Stimulated activated CD4-positive, alpha-beta T cell treated with anti-CD3 and anti-CD28 coated beads, Interleukin-4, amount 100 ng/mL, for 4 hours (primary cell): ENCODE data around the gene PDE4A.
"Not testable (repeated sequence)": the region's sequence is repeated elsewhere in the genome, so short reads cannot be mapped to it uniquely, and the experiment has no call there.

Source experiments
- DNase-seq, 2 experiments: peaks; one replicate each; pipeline ENCODE4 v3.0.0-alpha.2; 2020

The PDE4A gene

GRCh38 chr19:10420444-10421239 lies at the start of gene PDE4A:
PDE4A (plus strand) TSS chr19:10420538; CDS start chr19:10420765, 227 bp downstream.
- DNase-seq, result peak; percentile 45 to 47

GRCh38 chr19:10372690-10373089 lies 47.6 kb upstream of the PDE4A start:
- DNase-seq, result no peak

GRCh38 chr19:10374931-10375330 lies 45.4 kb upstream of the PDE4A start:
- no peak for DNase-seq

DNA sequence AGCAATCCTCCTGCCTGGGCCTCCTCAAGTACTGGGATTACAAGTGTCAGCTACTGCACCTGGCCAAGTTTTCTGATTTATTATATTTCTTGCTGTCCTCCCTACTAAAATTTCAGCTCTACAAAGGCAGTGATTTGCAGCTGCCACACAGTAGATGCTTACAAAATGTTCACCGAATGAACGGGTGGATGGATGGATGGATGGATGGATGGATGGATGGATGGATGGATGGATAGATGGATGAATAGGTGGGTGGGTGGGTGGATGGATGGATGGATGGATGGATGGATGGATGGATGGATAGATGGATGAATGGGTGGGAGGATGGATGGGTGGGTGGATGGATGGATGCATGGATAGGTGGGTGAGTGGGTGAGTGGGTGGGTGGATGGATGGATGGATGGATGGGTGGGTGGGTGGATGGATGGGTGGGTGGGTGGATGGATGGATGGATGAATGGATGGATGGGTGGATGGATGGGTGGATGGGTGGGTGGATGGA lies 43.1 kb upstream of the PDE4A start:
- not testable (repeated sequence) for DNase-seq

GRCh38 chr19:10378124-10378523 lies 42.2 kb upstream of the PDE4A start:
- DNase-seq, result no peak

- DNase-seq, result no peak
These were observed 40.4 kb upstream of the PDE4A start for GRCh38 chr19:10379880-10380312.

DNA sequence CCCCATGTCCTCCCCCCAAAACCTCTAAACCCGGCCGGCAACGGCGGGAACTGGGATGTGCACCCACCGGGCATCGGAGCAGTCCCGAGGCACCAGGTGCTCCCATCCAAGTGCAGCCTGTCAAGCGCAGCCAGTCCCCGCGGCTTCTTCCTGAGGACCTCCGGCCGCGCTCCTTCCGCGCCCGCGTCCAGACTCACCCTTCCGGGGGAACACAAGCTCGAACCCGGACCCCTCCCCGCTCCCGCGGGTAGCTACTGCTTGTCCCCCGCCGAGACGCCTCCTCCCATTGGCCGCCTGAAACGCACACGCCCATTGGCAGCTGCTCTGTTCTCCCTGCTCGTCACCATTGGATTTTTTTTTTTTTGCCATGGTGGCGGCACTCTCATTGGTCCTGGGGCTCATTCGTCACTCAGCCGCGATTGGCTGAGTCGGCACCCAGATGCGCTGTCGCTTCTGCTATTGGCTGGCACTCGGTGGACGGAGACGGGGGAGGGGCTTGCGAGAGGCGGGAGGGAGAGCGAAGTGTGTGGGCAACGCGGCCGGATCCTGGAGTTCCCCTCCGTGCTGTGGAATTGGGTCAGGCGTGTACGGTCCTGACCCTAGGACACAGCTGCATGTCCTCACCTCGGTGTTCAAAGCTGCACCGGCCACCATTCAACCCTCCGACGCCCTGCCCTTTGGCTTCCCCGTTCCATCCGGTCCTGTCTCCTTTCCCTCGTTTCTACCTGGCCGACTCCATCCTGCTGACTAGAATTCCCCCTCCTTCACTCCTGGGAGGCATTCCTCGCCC lies 39.8 kb upstream of the PDE4A start, which contains the start of gene TYK2:
TSS of gene TYK2 (minus strand) at position 260 of the 790 bp plus-strand sequence. CDS start 2,166 bp downstream, outside the sequence.
- DNase-seq, result peak; percentile 94 to 95

DNA sequence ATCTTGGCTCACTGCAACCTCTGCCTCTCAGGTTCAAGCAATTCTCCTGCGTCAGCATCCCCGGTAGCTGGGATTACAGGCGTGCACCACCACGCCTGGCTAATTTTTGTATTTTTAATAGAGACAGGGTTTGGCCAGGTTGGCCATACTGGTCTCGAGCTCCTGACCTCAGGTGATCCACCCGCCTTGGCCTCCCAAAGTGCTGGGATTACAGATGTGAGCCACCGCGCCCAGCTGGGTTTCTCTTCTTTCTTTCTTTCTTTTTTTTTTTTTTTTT lies 37.2 kb upstream of the PDE4A start:
- DNase-seq, result not testable (repeated sequence)

DNA sequence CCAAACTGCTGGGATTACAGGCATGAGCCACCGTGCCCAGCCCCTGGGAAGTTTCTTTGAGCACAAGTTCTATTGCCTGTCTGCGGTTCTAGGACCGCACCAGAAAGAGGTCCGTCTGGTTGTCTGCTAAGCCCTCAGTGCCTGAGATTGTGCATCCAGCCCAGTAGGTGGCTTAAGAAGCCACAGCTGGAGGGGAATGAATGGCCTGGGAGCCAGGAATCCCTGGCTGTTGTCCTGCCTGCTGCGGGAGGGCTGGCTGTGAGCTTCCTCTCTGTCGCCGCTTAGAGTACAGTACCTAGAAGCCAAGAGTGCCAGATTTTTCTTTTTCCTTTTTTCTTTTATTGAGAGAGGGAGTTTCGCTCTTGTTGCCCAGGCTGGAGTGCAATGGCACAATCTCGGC lies 35.8 kb upstream of the PDE4A start:
- no peak for DNase-seq

- DNase-seq, result peak; percentile 68 to 84
These were observed 31.4 kb upstream of the PDE4A start for GRCh38 chr19:10388957-10389356.

DNA sequence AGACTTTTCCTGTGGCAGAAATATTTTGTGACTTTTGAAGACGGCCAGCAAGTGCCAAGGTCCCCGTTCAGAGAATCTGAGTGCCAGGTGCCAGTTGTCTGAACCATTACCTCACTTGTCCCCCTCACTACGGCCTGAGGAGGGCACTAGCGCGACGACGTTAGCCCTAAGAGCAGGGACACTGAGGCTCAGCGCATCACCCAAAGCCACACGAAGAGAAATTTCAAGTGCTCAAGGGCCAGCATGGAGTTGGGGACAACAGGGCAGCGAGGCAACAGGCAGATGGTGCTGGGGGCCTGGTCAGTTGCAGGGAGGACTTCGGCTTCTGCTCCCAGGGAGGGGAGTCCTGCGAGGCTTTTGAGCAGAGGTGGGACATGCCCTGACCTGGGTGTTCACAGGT lies 30.5 kb upstream of the PDE4A start:
- no peak for DNase-seq

DNA sequence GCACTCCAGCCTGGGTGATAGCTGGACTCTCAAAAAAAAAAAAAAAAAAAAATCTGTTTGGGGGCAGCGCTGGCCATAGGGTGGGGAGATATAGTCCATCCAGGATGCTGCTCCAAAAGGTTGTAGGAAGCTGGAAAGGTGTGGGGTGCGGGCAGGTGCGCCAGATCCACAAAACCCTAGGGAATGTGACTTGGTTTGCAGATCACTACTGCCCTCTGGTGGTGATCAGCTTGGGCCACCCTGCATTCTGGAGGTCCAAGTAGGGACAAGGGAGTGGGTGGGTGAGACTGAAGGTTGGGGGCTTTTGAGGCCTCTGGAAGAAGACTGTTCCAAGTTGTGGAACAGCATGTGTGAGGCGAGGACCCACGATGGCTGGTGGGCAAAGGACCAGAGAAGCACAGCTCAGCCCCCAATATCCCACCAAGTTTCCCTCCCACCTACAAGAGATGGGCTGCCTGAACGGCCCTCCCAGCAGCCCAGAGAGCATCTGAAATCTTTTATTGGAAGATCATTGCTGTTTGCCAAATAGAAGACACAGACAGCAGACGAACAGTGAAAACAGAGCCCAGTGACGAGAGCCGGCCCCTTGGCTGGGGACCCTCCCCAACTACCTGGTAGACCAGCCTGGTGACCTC lies 29.6 kb upstream of the PDE4A start:
- peak; percentile 58 to 62 for DNase-seq

DNA sequence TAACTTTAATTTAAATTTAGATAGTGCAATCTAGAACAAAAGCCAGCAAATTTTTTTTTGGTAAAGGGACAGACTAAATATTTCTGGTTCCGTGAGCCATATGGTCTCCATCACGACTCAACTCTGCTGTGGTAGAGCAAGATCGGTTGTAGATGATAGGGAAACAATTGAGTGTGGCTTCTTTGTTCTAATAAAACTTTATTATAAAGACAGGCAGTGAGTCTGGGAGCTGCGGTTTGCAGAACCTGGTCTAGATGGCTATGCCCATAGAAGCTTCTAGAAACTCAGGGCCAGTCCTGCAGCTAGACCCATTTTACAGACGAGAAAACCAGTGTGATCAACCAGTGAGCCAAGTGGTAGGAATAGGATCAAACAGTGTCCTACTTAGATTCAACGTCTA lies 28.2 kb upstream of the PDE4A start:
- DNase-seq, result no peak

- no peak for DNase-seq
These were observed 27.2 kb upstream of the PDE4A start for GRCh38 chr19:10393137-10393536.

GRCh38 chr19:10395003-10395402 lies 25.3 kb upstream of the PDE4A start:
- DNase-seq, result no peak

DNA sequence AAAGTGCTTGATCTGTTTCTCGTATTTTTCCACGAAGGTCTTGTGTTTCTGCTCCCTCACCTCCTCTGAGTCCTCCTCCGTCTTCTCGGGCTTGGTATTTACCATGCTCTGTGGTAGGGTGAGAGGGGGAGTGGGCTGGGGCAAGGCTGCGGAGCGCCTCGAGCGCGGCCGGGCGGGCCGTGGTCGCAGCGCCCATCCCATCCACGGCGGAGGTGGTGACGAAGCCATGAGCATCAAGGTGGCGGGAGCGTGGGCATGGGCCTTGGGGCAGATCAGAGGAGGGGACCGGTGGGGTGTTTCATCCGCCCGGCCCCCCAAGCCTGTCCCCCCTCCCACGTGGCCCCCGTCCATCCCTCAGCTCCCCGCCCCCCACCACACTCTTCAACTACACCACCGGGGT lies 24.9 kb upstream of the PDE4A start:
- DNase-seq, result no peak

GRCh38 chr19:10395917-10396316 lies 24.4 kb upstream of the PDE4A start:
- DNase-seq, result no peak

- no peak for DNase-seq
These were observed 21.5 kb upstream of the PDE4A start for GRCh38 chr19:10398819-10399218.

DNA sequence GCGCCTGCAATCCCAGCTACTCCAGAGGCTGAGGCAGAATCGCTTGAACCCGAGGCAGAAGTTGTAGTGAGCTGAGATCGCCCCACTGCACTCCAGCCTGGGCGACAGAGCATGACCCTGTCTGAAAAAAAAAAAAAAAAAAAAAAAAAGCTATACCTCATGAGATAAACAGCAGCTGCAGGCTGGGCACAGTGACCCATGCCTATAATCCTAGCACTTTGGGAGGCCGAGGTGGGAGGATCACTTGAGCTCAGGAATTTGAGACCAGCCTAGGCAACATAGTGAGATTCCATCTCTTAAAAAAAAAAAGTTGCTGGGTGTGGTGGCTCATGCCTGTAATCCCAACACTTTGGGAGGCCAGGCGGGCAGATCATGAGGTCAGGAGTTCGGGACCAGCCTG lies 21.0 kb upstream of the PDE4A start:
- not testable (repeated sequence) for DNase-seq

DNA sequence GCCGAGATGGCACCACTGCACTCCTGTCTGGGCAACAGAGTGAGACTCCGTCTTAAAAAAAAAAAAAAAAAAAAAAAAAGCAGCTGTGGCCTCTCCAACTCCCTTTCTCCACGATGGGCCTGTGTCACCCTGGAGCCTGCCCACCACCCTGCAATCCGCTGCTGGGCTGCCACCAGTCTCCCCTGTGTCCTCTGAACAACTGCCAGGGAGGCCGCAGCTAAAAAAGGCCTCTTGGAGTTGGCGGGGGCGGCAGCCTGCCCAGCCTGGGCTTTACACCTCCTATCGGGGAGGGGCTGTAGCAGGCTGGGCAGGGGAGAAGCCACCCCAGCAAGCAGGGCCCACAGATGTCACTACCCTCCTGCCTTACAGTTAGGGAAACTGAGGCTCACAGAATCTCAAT lies 20.5 kb upstream of the PDE4A start:
- no peak for DNase-seq

- DNase-seq, result no peak
These were observed 17.8 kb upstream of the PDE4A start for GRCh38 chr19:10402441-10403038.

DNA sequence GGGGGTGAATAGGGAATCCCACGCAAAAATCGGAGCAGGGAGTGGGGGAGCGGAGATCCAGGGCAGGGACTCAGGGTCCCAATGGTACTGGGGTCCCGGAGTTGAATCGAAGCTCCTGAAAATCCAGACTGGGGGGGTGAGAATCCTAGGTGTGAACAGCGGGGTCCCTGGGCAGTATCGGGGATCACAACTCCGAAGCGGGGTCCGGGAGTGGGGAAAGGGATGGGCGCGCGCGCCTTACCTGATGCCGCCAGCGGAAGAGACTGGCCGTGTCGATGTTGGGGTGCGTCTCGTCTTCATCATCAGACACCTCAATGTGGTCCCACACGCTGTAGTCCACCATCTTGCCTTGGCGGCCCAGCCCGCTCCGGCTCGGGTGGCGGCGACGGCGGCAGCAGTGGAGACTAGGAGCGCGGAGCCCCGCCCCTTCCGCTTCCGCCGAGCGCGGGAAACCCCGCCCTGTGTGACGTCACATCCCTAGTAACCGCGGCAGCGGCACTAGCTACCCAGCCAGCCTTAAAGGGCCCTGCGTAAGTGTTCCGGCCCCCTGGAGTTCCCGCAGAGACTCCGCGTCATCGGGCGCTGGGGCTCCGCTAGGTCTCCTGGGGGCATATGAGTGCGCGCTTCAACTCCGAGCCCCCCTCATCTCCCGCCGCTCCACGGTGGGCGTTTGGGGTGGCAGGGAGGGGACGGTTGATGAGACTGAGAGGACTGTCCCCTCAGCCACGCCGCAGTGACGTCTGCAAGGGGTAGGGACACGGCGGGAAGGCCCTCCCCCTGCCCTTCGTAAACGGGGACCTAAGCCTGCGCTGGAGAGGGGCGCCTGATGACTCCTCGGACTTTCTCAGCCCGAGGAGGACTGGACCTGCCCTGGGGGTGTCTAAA lies 17.0 kb upstream of the PDE4A start, which contains the start of gene CDC37:
TSS of gene CDC37 (minus strand) at position 406 of the 885 bp plus-strand sequence. CDS start at position 343, 63 bp downstream.
- DNase-seq, result peak; percentile 96 to 98
